Fibroblast of lung (primary cell): ENCODE measurements around the gene UBE3C.

Experiments
- CTCF ChIP-seq, 2 donors: IDR thresholded peaks in 1 of 2; conservative IDR thresholded peaks in 1 of 2; 1 replicate in 1 of 2; 2 replicates in 1 of 2; pipeline ENCODE4 v1.5.1; 2011 to 2012; ENCODE audit warnings: low read length in 2 of 2, control low read depth in 1 of 2, inconsistent platforms in 1 of 2, low read depth in 1 of 2, mild to moderate bottlenecking in 1 of 2
- EZH2 ChIP-seq: IDR thresholded peaks from 2 replicates; pipeline ENCODE4 v1.5.1; 2012; ENCODE audit warnings: low read length, control low read depth, mild to moderate bottlenecking; ENCODE audit errors: missing control alignments

- no peak for TF ChIP-seq CTCF (conservative IDR thresholded peaks at IDR 0.05 in 1 of 2, IDR thresholded peaks at IDR 0.05 in 1 of 2; ENCODE audit: low read depth in 1 of 2, low read length in 2 of 2)
- TF ChIP-seq EZH2: no peak
These were observed 18.5 kb upstream of the UBE3C start for GRCh38 chr7:157120181-157120580.
